Colonic mucosa (tissue), 4 donors: ENCODE data around the gene GNAO1. TPM values are rescaled to one million over a fixed set of nuclear protein-coding genes. Genes with fewer than 3 reads are reported as not detected.

Source experiments
- DNase-seq: peaks from one replicate; pipeline ENCODE4 v3.0.0-alpha.2; 2020
- H3K27ac ChIP-seq: fragments of 200-600 bp; one replicate; pipeline ENCODE4 v1.8.0; 2021
- H3K27me3 ChIP-seq: fragments of 200-600 bp; one replicate; pipeline ENCODE4 v1.8.0; 2021
- H3K36me3 ChIP-seq: fragments of 200-600 bp; one replicate; pipeline ENCODE4 v1.8.0; 2021
- H3K4me1 ChIP-seq: fragments of 200-600 bp; one replicate; pipeline ENCODE4 v1.8.0; 2021; ENCODE audit warnings: mild to moderate bottlenecking
- H3K4me3 ChIP-seq: fragments of 200-600 bp; one replicate; pipeline ENCODE4 v1.8.0; 2021
- H3K9ac ChIP-seq, 2 donors: one replicate each; pipeline ENCODE4 v1.7.0; 2013; ENCODE audit warnings: control low read depth in 2 of 2, low read depth in 2 of 2, low read length in 2 of 2
- H3K9me3 ChIP-seq: fragments of 200-600 bp; one replicate; pipeline ENCODE4 v1.8.0; 2021
- intact Hi-C: fragments of 100-400 bp; cut with DNase I; formaldehyde crosslinking; loops from one replicate; pipeline ENCODE4 v1.14.1; 2022
- total RNA-seq, 2 donors: library from RNA; stranded (reverse); fragmentation: NEBNext Ultra II Directional in 1 of 2; extraction: Animal tissue kit (Norgen Biotek cat#: 25700) in 1 of 2; gene quantifications; one replicate each; pipeline ENCODE4 v1.2.1, GENCODE V29; 2021
- TF ChIP-seq, protein P1 (sequence below): fragments of 200-600 bp; IDR thresholded peaks from one replicate; pipeline ENCODE4 v1.8.0; 2022; ENCODE audit warnings: antibody characterized with exemption, mild to moderate bottlenecking
- donor health status: healthy.
- donor health status: DM: no; HTN: no; CAD: no.
- donor health status: DM: no; HTN: no; CAD: no.

The GNAO1 gene
- total RNA-seq, 2 donors from 2014 or later = 1.7 to 10.8 TPM

DNA sequence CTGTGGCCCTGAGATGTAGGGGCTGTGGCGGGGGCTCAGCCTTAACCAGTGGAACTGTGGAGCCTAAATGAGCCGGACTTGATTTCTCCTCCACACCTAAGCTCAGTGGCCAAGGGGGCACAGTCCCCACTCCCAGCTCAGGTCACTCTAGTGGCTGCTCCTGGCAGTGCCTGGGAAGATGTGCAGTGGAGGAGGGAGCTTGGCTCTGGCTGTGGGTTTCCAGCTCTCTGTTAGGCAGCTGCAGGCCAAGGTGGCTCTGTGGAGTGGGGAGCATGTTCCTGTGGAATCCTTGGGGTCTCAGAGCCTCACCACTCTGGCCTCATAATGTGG is 157.8 kb downstream of the GNAO1 start:
- Histone ChIP-seq H3K36me3 (no peaks in the 10 kb centered on the region), H3K9me3 (no peaks in the 10 kb centered on the region), H3K27me3 (no peaks in the 10 kb centered on the region), H3K4me3 (no peak overlapping the region), H3K4me1 (no peaks in the 10 kb centered on the region), H3K27ac (no peak overlapping the region), H3K9ac (no peak overlapping the region)
- no peak for DNase-seq
- TF ChIP-seq, protein P1, sequence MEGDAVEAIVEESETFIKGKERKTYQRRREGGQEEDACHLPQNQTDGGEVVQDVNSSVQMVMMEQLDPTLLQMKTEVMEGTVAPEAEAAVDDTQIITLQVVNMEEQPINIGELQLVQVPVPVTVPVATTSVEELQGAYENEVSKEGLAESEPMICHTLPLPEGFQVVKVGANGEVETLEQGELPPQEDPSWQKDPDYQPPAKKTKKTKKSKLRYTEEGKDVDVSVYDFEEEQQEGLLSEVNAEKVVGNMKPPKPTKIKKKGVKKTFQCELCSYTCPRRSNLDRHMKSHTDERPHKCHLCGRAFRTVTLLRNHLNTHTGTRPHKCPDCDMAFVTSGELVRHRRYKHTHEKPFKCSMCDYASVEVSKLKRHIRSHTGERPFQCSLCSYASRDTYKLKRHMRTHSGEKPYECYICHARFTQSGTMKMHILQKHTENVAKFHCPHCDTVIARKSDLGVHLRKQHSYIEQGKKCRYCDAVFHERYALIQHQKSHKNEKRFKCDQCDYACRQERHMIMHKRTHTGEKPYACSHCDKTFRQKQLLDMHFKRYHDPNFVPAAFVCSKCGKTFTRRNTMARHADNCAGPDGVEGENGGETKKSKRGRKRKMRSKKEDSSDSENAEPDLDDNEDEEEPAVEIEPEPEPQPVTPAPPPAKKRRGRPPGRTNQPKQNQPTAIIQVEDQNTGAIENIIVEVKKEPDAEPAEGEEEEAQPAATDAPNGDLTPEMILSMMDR = no peak
- intact Hi-C loops = no loop called here

DNA sequence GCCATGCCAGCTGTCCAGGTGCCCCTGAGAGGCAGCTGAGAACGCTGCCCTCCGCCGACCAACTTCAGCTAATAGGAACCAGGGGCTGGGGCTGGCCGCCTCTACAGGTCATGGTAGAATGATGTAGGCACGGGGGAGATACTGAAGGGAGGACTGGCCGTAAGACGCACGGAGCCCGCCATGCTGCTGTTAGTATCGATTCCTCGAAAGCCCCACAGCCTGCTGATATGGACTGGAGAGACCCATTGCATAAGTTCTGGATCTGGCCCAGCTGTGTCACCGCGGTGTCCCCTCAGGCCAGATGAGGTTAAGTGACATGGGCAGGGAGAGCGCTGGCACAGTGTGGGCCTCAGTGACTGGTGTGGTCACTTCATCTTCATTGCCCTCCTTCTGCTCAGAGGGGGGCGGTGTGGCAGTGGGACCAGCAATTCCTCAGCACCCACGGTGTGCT is 158.4 kb downstream of the GNAO1 start:
- Histone ChIP-seq H3K36me3 (no peaks in the 10 kb centered on the region), H3K27me3 (no peaks in the 10 kb centered on the region), H3K27ac (no peak overlapping the region), H3K4me3 (no peak overlapping the region), H3K4me1 (no peaks in the 10 kb centered on the region), H3K9me3 (no peaks in the 10 kb centered on the region), H3K9ac (no peak overlapping the region)
- TF ChIP-seq, protein P1 = no peak
- no peak for DNase-seq
- intact Hi-C loops = no loop called here

DNA sequence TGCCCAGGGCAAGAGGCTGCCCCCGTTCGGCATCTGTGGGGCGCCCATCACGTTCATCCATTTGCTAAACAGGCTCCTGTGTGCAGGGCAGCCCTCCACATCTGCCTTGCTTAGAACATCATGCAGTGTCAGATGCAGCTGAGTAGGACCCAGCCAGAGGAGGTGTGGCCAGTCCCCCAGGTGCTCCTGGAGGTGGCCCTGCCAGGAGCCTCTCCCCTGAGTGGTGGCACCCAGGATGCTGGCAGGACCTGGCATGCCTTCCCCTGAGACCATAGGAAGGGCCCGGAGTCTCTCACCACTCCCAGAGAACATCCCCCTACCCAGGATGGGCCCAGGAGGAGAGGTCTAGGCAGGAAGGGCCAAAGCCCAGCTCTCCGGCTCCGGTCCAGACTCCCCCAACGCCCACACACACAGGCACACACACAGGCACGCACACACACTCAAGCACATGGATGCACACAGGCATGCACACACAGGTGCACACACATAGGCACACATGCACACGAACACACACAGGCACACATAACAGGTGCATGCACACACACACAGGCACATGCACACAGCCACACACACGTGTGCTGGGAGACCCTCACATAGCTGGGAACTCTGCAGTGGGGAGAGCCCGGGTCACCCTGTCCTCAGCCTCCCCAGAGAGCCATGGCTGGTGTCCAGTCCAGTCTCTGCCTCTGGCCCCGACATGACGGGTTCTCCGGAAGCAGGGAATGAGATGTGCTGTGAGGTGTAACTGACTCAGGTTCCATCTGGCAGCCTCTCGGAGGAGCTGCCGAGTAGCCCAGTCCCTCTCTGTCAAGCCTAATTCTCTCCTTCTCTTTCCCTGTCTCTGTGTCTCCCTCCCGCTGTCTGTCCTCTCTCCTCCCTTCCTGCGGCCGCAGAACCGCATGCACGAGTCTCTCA is 159.5 kb downstream of the GNAO1 start:
- TF ChIP-seq, protein P1 = no peak
- intact Hi-C loops = no loop called here
- H3K4me3 ChIP-seq = no peak overlapping the region
- no peak for DNase-seq
- H3K36me3 ChIP-seq = no peaks in the 10 kb centered on the region
- H3K9me3 ChIP-seq = no peaks in the 10 kb centered on the region
- no peak overlapping the region for H3K27ac ChIP-seq
- no peak overlapping the region for H3K9ac ChIP-seq
- no peaks in the 10 kb centered on the region for H3K27me3 ChIP-seq
- no peaks in the 10 kb centered on the region for H3K4me1 ChIP-seq

DNA sequence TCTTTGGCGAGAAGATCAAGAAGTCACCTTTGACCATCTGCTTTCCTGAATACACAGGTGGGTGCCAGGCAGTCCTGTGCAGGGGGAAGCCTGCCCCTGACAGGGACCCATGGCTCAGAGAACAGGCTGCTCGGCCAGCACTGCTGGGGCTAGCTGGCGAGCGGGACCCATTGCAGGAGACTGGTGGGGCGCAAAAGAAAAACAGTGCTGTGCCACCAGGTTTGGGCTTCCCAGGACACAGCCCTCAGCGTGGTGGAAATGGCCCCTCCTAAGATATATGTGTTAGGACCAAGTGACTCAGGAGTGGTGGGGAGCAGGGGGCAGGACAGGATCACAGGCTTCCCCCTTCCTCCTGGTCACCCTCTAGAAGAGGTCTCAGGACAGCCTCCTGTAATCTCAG is 160.2 kb downstream of the GNAO1 start:
- Histone ChIP-seq H3K9ac (no peak overlapping the region), H3K4me1 (peaks cover 4% of the 10 kb centered on the region), H3K9me3 (no peaks in the 10 kb centered on the region), H3K4me3 (no peak overlapping the region), H3K27me3 (no peaks in the 10 kb centered on the region), H3K27ac (no peak overlapping the region), H3K36me3 (no peaks in the 10 kb centered on the region)
- DNase-seq = no peak
- TF ChIP-seq, protein P1 = no peak
- intact Hi-C loops = no loop called here

DNA sequence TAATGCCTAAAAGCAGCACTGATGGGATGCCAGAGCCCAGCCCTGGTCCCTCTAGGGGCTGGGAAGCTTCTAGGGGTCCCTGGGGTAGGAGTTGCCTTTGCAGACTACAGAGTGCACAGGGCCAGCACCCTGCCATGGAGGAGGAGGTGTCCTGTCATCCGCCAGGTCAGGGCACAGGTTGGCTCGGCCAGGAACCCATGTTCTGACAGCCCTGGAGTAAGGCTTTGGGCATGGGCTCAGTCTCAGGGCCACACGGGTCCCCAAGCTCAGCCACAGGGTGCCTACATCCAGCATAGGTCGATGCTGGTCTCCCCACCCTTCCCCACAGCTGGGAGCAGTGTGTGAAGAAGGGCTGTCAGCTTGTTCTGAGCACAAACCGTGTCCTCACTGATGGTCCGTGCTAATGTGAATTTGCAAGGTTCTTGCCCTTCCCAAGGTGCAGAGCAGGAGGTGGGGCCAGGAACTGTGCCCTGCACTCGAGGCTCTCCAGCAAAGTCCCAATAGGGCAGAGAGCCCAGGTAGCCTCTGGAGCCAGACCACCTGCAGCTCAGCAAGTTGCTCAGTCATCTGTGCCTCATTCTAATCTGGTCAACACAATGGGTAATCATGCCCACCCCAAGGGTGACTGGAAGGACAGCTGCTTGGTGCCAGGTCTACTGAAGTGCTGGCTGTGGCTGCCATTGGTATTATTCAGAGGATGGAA is 161.2 kb downstream of the GNAO1 start:
- no peak for DNase-seq
- Histone ChIP-seq H3K4me1 (peaks cover 4% of the 10 kb centered on the region), H3K9me3 (no peaks in the 10 kb centered on the region), H3K9ac (no peak overlapping the region), H3K27ac (no peak overlapping the region), H3K36me3 (no peaks in the 10 kb centered on the region), H3K27me3 (no peaks in the 10 kb centered on the region), H3K4me3 (no peak overlapping the region)
- intact Hi-C loops = no loop called here
- TF ChIP-seq, protein P1 = no peak
